ENCODE results near the gene PRCC. TPM values are rescaled to one million over a fixed set of nuclear protein-coding genes. Genes with fewer than 3 reads are reported as not detected.

Gene PRCC
- total RNA-seq, 2 donors from 2014 or later = 108 to 111 TPM

DNA sequence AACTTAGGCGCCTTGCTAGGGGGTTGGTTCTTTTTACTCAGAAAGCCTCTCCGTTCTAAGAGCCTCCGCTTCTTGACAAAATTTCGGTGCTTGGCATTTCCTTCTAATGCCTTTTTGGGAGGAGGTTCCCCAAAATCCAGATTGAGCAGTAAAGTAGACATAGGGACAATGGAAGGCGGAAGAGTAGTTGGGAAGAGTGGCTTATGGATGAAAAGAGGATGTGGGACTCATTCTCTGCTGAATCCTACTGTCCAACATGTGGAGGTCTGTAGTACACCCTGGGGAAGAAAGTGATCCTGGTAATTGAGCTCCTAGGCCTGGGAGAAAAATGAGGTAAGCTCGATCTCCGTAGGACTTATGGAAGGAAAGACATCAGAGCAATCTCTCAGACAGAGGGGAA lies 39.8 kb upstream of the PRCC start:
- Mint-ChIP-seq H3K4me3 (no peak overlapping the region), H3K9me3 (no peaks in the 10 kb centered on the region), H3K36me3 (ENCODE audit: low read depth) (peaks cover 22% of the 10 kb centered on the region), H3K27ac (peak overlapping the region; percentile 91), H3K27me3 (ENCODE audit: insufficient read depth) (no peaks in the 10 kb centered on the region), H3K4me1 (peaks cover 5% of the 10 kb centered on the region)
- Histone ChIP-seq H3K27me3 (ENCODE audit: control insufficient read depth, insufficient read depth, low read length, poor library complexity, severe bottlenecking) (no peaks in the 10 kb centered on the region), H3K4me3 (ENCODE audit: low read length) (peak overlapping the region; percentile 97), H3K36me3 (ENCODE audit: control insufficient read depth, insufficient read depth, low read length) (peaks cover 31% of the 10 kb centered on the region), H3K4me1 (ENCODE audit: control insufficient read depth, insufficient read depth, low read length) (peaks cover 17% of the 10 kb centered on the region), H3K9me3 (ENCODE audit: control insufficient read depth, low read length) (no peaks in the 10 kb centered on the region), H3K9ac (ENCODE audit: extremely low read depth, low read length, poor library complexity, severe bottlenecking) (peak overlapping the region; percentile 81), H3K27ac (ENCODE audit: low read depth, low read length) (no peak overlapping the region)
- no peak for DNase-seq
- 64 to 70% methylated on average over 6 to 7 of the region's 7 CpGs for WGBS, 2 experiments (ENCODE audit: insufficient coverage in 1 of 2, insufficient read length in 1 of 2)
- TF ChIP-seq, protein P1, sequence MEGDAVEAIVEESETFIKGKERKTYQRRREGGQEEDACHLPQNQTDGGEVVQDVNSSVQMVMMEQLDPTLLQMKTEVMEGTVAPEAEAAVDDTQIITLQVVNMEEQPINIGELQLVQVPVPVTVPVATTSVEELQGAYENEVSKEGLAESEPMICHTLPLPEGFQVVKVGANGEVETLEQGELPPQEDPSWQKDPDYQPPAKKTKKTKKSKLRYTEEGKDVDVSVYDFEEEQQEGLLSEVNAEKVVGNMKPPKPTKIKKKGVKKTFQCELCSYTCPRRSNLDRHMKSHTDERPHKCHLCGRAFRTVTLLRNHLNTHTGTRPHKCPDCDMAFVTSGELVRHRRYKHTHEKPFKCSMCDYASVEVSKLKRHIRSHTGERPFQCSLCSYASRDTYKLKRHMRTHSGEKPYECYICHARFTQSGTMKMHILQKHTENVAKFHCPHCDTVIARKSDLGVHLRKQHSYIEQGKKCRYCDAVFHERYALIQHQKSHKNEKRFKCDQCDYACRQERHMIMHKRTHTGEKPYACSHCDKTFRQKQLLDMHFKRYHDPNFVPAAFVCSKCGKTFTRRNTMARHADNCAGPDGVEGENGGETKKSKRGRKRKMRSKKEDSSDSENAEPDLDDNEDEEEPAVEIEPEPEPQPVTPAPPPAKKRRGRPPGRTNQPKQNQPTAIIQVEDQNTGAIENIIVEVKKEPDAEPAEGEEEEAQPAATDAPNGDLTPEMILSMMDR (conservative IDR thresholded peaks at IDR 0.05) = no peak

DNA sequence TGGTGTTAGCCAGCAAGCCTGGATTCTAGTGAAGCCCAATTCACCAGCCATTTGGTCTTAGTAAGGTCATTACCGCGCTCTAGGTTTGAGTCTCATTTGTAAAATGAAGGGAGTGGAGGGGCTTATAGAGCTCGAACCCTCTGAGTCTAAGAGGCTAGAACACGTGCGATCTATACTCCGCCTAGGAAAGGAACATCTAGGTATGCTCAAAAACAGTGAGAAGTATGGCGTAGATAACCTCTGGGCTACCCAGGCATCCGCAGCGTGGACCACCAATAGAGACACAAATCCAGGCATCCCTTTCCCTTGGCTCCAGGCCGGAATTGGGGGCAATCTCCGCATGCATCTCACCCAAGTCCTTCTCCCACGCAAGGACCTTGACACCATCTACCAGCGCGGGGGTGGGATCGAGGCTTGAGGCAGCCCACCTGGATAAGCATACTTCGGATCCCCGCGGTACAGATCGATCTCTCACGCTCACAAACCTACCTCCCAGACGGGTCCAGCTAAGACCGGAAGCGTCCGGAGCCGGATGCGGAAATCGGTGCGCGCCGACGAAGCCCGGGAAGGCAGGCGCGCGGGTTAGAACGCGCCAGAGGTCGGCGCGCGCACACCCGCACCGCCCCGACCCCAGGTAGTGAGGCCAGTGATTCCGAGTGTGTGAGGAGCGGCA lies 39.3 kb upstream of the PRCC start, which contains the start of gene METTL25B:
METTL25B (plus strand) TSS at position 544 of the 673 bp plus-strand sequence. CDS start 636 bp downstream, outside the sequence.
- Histone ChIP-seq H3K9ac (ENCODE audit: extremely low read depth, low read length, poor library complexity, severe bottlenecking) (peak within 1 kb of the TSS; percentile 81), H3K4me1 (ENCODE audit: control insufficient read depth, insufficient read depth, low read length) (peaks cover 17% of the 10 kb centered on the region), H3K9me3 (ENCODE audit: control insufficient read depth, low read length) (no peaks in the 10 kb centered on the region), H3K4me3 (ENCODE audit: low read length) (peak within 1 kb of the TSS; percentile 97), H3K27ac (ENCODE audit: low read depth, low read length) (peak within 1 kb of the TSS; percentile 50), H3K27me3 (ENCODE audit: control insufficient read depth, insufficient read depth, low read length, poor library complexity, severe bottlenecking) (no peaks in the 10 kb centered on the region), H3K36me3 (ENCODE audit: control insufficient read depth, insufficient read depth, low read length) (peaks cover 26% of the 10 kb centered on the region)
- Mint-ChIP-seq H3K27ac (peak within 1 kb of the TSS; percentile 91), H3K9me3 (no peaks in the 10 kb centered on the region), H3K4me1 (peaks cover 5% of the 10 kb centered on the region), H3K36me3 (ENCODE audit: low read depth) (peaks cover 20% of the 10 kb centered on the region), H3K4me3 (no peak within 1 kb of the TSS), H3K27me3 (ENCODE audit: insufficient read depth) (no peaks in the 10 kb centered on the region)
- TF ChIP-seq, protein P1 (conservative IDR thresholded peaks at IDR 0.05) = no peak
- peak; percentile 92 for DNase-seq
- 1% methylated on average over 11 to 46 of the region's 46 CpGs for WGBS, 2 experiments (ENCODE audit: insufficient coverage in 1 of 2, insufficient read length in 1 of 2)

DNA sequence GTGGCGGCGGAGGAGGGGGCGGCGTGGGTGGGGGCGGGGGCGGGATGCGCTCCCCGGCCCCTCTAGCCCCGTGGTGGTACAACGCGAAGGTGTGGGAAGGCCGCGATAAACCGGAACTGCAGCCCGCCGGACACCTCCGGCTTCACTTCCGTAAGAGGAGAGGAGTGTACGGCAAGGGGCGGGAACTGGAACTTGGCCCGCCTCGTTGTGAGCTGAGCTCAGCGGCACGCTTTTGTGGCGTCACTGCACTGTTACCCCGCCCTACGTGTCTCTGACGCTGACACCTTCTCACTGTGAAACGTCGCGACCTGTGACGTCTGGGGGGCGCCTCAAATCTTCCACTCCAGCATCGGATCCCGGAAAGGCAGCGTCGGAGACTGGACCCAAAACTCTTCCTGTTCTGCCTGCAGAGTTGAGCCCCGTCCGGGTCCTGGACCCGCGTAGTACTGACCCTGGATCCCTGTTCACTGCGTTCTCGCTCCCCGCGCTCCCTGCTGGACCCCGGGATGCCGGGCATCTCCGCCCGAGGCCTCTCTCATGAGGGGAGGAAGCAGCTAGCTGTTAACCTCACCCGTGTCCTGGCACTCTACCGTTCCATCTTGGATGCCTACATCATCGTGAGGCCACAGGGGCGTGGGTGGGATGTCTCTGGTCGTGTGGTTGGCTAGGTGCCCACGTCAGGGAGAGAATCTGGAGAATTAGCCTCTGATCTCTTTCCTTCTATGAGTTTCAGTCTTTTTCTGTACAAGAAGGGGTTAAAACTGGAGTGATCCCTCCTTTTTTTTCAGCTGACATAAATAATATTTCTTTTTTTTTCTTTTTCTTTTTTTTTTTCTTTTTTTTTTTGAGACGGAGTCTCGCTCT lies 38.5 kb upstream of the PRCC start, which contains the start of gene ISG20L2:
ISG20L2 (minus strand) TSS at position 168 of the 864 bp plus-strand sequence. CDS start 1,114 bp downstream, outside the sequence.
- TF ChIP-seq, protein P1 (conservative IDR thresholded peaks at IDR 0.05) = no peak
- Histone ChIP-seq H3K4me3 (ENCODE audit: low read length) (peak within 1 kb of the TSS; percentile 97), H3K4me1 (ENCODE audit: control insufficient read depth, insufficient read depth, low read length) (peaks cover 17% of the 10 kb centered on the region), H3K27ac (ENCODE audit: low read depth, low read length) (peak within 1 kb of the TSS; percentile 50), H3K27me3 (ENCODE audit: control insufficient read depth, insufficient read depth, low read length, poor library complexity, severe bottlenecking) (no peaks in the 10 kb centered on the region), H3K9me3 (ENCODE audit: control insufficient read depth, low read length) (no peaks in the 10 kb centered on the region), H3K9ac (ENCODE audit: extremely low read depth, low read length, poor library complexity, severe bottlenecking) (peak within 1 kb of the TSS; percentile 81), H3K36me3 (ENCODE audit: control insufficient read depth, insufficient read depth, low read length) (peaks cover 19% of the 10 kb centered on the region)
- no peak within 1 kb of the TSS for H3K4me3 Mint-ChIP-seq
- WGBS, 2 experiments (ENCODE audit: insufficient coverage in 1 of 2, insufficient read length in 1 of 2) = 2 to 4% methylated on average over 20 to 57 of the region's 57 CpGs
- peak; percentile 96 for DNase-seq
- peak within 1 kb of the TSS; percentile 91 for H3K27ac Mint-ChIP-seq
- H3K27me3 Mint-ChIP-seq (ENCODE audit: insufficient read depth) = no peaks in the 10 kb centered on the region
- H3K4me1 Mint-ChIP-seq = peaks cover 5% of the 10 kb centered on the region
- H3K36me3 Mint-ChIP-seq (ENCODE audit: low read depth) = peaks cover 16% of the 10 kb centered on the region
- H3K9me3 Mint-ChIP-seq = no peaks in the 10 kb centered on the region
